SK-N-SH (cell line): ENCODE results near the gene NFKBIA. TPM values are rescaled to one million over a fixed set of nuclear protein-coding genes. Genes with fewer than 3 reads are reported as not detected.

Experiments used
- CTCF ChIA-PET: fragments of 300-600, 350-600 bp; formaldehyde crosslinking; extraction: SDS; loops from one replicate; lab custom pipeline; 2021; lab: Yijun Ruan, JAX
- POLR2A ChIA-PET: fragments of 350-600 bp; sonication (Branson Sonifier 250); formaldehyde crosslinking; extraction: SDS; loops from one replicate; lab custom pipeline; 2020; ENCODE audit warnings: antibody characterized with exemption, inconsistent platforms; lab: Yijun Ruan, JAX
- DNase-seq: peaks from one replicate; pipeline ENCODE4 v3.0.0; 2012
- H2AFZ ChIP-seq: fragments of 200-600 bp; sonication (generic); 2 replicates; pipeline ENCODE4 v1.8.1; 2016; ENCODE audit warnings: antibody characterized with exemption, mild to moderate bottlenecking, low read depth
- H3F3A ChIP-seq: fragments of 200-600 bp; sonication (generic); replicated peaks from 2 replicates; pipeline ENCODE3; 2016; ENCODE audit warnings: antibody characterized with exemption, mild to moderate bottlenecking; ENCODE audit not compliant: insufficient read depth
- H3K27ac ChIP-seq, 2 experiments: fragments of 200-500 bp in 1 of 2; fragments of 200-600 bp in 1 of 2; sonication (Bioruptor generic) in 1 of 2; sonication (generic), shearing (Covaris generic) in 1 of 2; 2 replicates each; pipeline versions ENCODE4 v1.5.1 to v1.6.1; 2014 to 2016; ENCODE audit warnings: low read depth in 2 of 2, inconsistent platforms in 1 of 2, low read length in 1 of 2, mild to moderate bottlenecking in 1 of 2, mixed read lengths in 1 of 2
- H3K27me3 ChIP-seq: fragments of 200-600 bp; sonication (generic), shearing (Covaris generic); 2 replicates; pipeline ENCODE4 v1.6.1; 2016; ENCODE audit warnings: mixed run types; ENCODE audit not compliant: insufficient read depth
- H3K36me3 ChIP-seq, 2 experiments: fragments of 200-500 bp in 1 of 2; fragments of 200-600 bp in 1 of 2; sonication (Bioruptor generic) in 1 of 2; sonication (generic) in 1 of 2; replicated peaks in 1 of 2; 2 replicates each; pipeline versions ENCODE3 to v1.5.1; 2014 to 2016; ENCODE audit warnings: low read length in 1 of 2, mild to moderate bottlenecking in 1 of 2; ENCODE audit not compliant: insufficient read depth in 2 of 2, control insufficient read depth in 1 of 2
- H3K4me1 ChIP-seq, 2 experiments: fragments of 200-500 bp in 1 of 2; fragments of 200-600 bp in 1 of 2; sonication (Bioruptor generic) in 1 of 2; sonication (generic), shearing (Covaris generic) in 1 of 2; 2 replicates each; pipeline versions ENCODE4 v1.5.1 to v1.6.1; 2014 to 2016; ENCODE audit warnings: low read depth in 1 of 2, low read length in 1 of 2, mixed run types in 1 of 2; ENCODE audit not compliant: insufficient read depth in 2 of 2, control insufficient read depth in 1 of 2
- H3K4me2 ChIP-seq: fragments of 200-600 bp; sonication (generic), shearing (Covaris generic); 2 replicates; pipeline ENCODE4 v1.6.1; 2017; ENCODE audit warnings: mixed run types
- H3K4me3 ChIP-seq, 2 experiments: fragments of 200-500 bp in 1 of 2; fragments of 200-600 bp in 1 of 2; sonication (Bioruptor generic) in 1 of 2; sonication (generic), shearing (Covaris generic) in 1 of 2; 2 replicates each; pipeline versions ENCODE4 v1.5.1 to v1.8.1; 2014 to 2016; ENCODE audit warnings: low read depth in 2 of 2, inconsistent platforms in 1 of 2, low read length in 1 of 2, mild to moderate bottlenecking in 1 of 2, mixed read lengths in 1 of 2, moderate library complexity in 1 of 2
- H3K79me2 ChIP-seq: fragments of 200-600 bp; sonication (generic); 2 replicates; pipeline ENCODE4 v1.8.1; 2017; ENCODE audit warnings: mild to moderate bottlenecking; ENCODE audit not compliant: insufficient read depth
- H3K9ac ChIP-seq: fragments of 200-600 bp; sonication (generic); 2 replicates; pipeline ENCODE4 v1.6.1; 2017; ENCODE audit warnings: mixed run types
- H3K9me2 ChIP-seq: fragments of 200-600 bp; sonication (generic); 2 replicates; pipeline ENCODE4 v1.6.1; 2017; ENCODE audit warnings: mixed run types
- H3K9me3 ChIP-seq: fragments of 200-600 bp; sonication (generic); 2 replicates; pipeline ENCODE4 v1.6.1; 2017; ENCODE audit warnings: mixed run types, mild to moderate bottlenecking, moderate library complexity
- H4K20me1 ChIP-seq: fragments of 200-600 bp; sonication (generic); 2 replicates; pipeline ENCODE4 v1.6.1; 2017; ENCODE audit warnings: mild to moderate bottlenecking, mixed run types; ENCODE audit not compliant: insufficient read depth
- ELF1 ChIP-seq: IDR thresholded peaks from 2 replicates; pipeline ENCODE4 v1.4.0; 2012
- EP300 ChIP-seq, 2 experiments: IDR thresholded peaks; 2 replicates each; pipeline versions ENCODE4 v1.4.0 to v1.6.1; 2012; ENCODE audit warnings: borderline replicate concordance in 1 of 2, low read depth in 1 of 2, low read length in 1 of 2
- EZH2phosphoT487 ChIP-seq: fragments of 200-600 bp; sonication (generic); IDR thresholded peaks from 2 replicates; pipeline ENCODE4 v1.6.1; 2017; ENCODE audit warnings: low read depth, mixed run types, mild to moderate bottlenecking, antibody characterized with exemption, moderate library complexity, borderline replicate concordance
- FOXJ3 ChIP-seq: sonication (generic); formaldehyde crosslinking; IDR thresholded peaks from 2 replicates; pipeline ENCODE4 v1.5.1; 2020; ENCODE audit warnings: mild to moderate bottlenecking, missing genetic modification reagents
- FOXM1 ChIP-seq: IDR thresholded peaks from 2 replicates; pipeline ENCODE4 v1.4.0; 2012; ENCODE audit warnings: low read depth, mild to moderate bottlenecking
- JUND ChIP-seq: IDR thresholded peaks from 2 replicates; pipeline ENCODE4 v1.4.0; 2012
- MAX ChIP-seq: IDR thresholded peaks from 2 replicates; pipeline ENCODE4 v1.4.0; 2012; ENCODE audit warnings: low read depth
- MXI1 ChIP-seq: IDR thresholded peaks from 2 replicates; pipeline ENCODE4 v1.6.1; 2012; ENCODE audit warnings: mild to moderate bottlenecking, low read depth, low read length, improper control_type of control experiment
- NFIC ChIP-seq: IDR thresholded peaks from 2 replicates; pipeline ENCODE4 v1.4.0; 2012; ENCODE audit warnings: borderline replicate concordance
- NRF1 ChIP-seq: IDR thresholded peaks from 2 replicates; pipeline ENCODE4 v1.6.1; 2012; ENCODE audit warnings: low read depth, mild to moderate bottlenecking, low read length
- POLR2AphosphoS5 ChIP-seq: IDR thresholded peaks from 2 replicates; pipeline ENCODE4 v1.6.1; 2012; ENCODE audit warnings: low read depth, low read length
- RAD21 ChIP-seq: IDR thresholded peaks from 2 replicates; pipeline ENCODE4 v1.6.1; 2012; ENCODE audit warnings: mild to moderate bottlenecking, low read length
- RCOR1 ChIP-seq: fragments of 150-350 bp; IDR thresholded peaks from 2 replicates; pipeline ENCODE4 v1.6.1; 2017; ENCODE audit warnings: antibody characterized with exemption, low read length
- RXRA ChIP-seq: IDR thresholded peaks from 2 replicates; pipeline ENCODE4 v1.4.0; 2012; ENCODE audit warnings: low read depth, mild to moderate bottlenecking, borderline replicate concordance
- SIN3A ChIP-seq: IDR thresholded peaks from 2 replicates; pipeline ENCODE4 v1.6.1; 2012; ENCODE audit warnings: low read depth, mild to moderate bottlenecking, low read length, moderate library complexity, borderline replicate concordance
- SMC3 ChIP-seq: IDR thresholded peaks from 2 replicates; pipeline ENCODE4 v1.6.1; 2012; ENCODE audit warnings: low read depth, low read length, improper control_type of control experiment
- TCF12 ChIP-seq: IDR thresholded peaks from 2 replicates; pipeline ENCODE4 v1.4.0; 2012
- TEAD4 ChIP-seq: IDR thresholded peaks from 2 replicates; pipeline ENCODE4 v1.4.0; 2012; ENCODE audit warnings: mild to moderate bottlenecking, borderline replicate concordance; ENCODE audit not compliant: insufficient read depth
- YY1 ChIP-seq: IDR thresholded peaks from 2 replicates; pipeline ENCODE4 v1.4.0; 2012; ENCODE audit warnings: low read depth, mild to moderate bottlenecking
- WGBS: methylation state at CpG from one replicate; pipeline ENCODE4 v1.1.6; 2017; ENCODE audit warnings: low lambda C conversion rate; 5-methylcytosine and 5-hydroxymethylcytosine counted together
- polyA plus RNA-seq, 3 experiments: library from polyadenylated mRNA; depleted of rRNA; stranded (reverse); fragments of >200 nt; gene quantifications; 2 replicates each; pipeline ENCODE4 v1.2.3, GENCODE V29; 2012
- TF ChIP-seq, protein P1 (sequence below): fragments of 150-350 bp; IDR thresholded peaks from 2 replicates; pipeline ENCODE4 v1.6.1; 2016; ENCODE audit warnings: mild to moderate bottlenecking, low read depth, low read length
- TF ChIP-seq, protein P2 (sequence below): fragments of 150-350 bp; IDR thresholded peaks from 2 replicates; pipeline ENCODE4 v1.6.1; 2017; ENCODE audit warnings: antibody characterized with exemption, low read length, low read depth, borderline replicate concordance
- TF ChIP-seq, protein P3 (sequence below): fragments of 200-600 bp; sonication (generic); IDR thresholded peaks from 2 replicates; pipeline ENCODE4 v1.6.1; 2017; ENCODE audit warnings: antibody characterized with exemption, mild to moderate bottlenecking, moderate library complexity

NFKBIA gene
- polyA plus RNA-seq, 1 of the 3 experiments (the other 2 are of a cell fraction): 56.7 TPM

DNA sequence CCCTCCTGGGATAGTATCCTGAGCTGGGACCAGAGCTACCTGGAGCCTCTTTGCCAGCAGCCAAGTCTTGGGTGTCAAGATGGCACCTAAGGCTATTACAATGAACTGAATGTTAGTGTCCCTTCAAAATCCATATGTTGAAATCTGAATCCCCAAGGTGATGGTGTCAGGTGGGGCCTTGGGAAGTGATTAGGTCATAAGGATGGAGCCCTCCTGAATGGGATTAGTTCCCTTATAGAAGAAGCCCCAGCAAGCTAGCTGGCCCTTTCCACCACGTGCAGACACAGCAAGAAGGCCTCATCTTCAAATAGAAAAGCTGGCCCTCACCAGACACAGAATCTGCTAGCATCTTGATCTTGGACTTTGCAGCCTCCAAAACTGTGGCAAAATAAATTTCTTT is 12.4 kb downstream of the NFKBIA start:
- Histone ChIP-seq H3K4me1 (no peaks in the 10 kb centered on the region), H3F3A (no peaks in the 10 kb centered on the region), H3K4me3 (no peak overlapping the region), H3K27me3 (no peaks in the 10 kb centered on the region), H3K27ac (no peak overlapping the region), H3K9ac (no peak overlapping the region), H3K79me2 (no peaks in the 10 kb centered on the region), H3K9me3 (no peaks in the 10 kb centered on the region), H3K36me3 (no peaks in the 10 kb centered on the region), H3K9me2 (no peaks in the 10 kb centered on the region), H3K4me2 (no peak overlapping the region), H4K20me1 (no peaks in the 10 kb centered on the region), H2AFZ (no peak overlapping the region)
- no peak for DNase-seq
- 90% methylated on average over 1 of the region's 1 CpG for WGBS
- ChIA-PET POLR2A (no interaction called here), CTCF (interaction anchor here (1.0 to 2.3 kb wide), 2 partner anchors 11 to 251 kb away, joined by 3 to 10 read pairs; partner anchors contain the start of gene NFKBIA)
- TF ChIP-seq, protein P1, sequence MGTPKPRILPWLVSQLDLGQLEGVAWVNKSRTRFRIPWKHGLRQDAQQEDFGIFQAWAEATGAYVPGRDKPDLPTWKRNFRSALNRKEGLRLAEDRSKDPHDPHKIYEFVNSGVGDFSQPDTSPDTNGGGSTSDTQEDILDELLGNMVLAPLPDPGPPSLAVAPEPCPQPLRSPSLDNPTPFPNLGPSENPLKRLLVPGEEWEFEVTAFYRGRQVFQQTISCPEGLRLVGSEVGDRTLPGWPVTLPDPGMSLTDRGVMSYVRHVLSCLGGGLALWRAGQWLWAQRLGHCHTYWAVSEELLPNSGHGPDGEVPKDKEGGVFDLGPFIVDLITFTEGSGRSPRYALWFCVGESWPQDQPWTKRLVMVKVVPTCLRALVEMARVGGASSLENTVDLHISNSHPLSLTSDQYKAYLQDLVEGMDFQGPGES: no peak
- TF ChIP-seq NFIC (no peak), RXRA (no peak), FOXM1 (no peak), EP300 (IDR thresholded peaks at IDR 0.05; ENCODE audit: borderline replicate concordance in 1 of 2, low read depth in 1 of 2, low read length in 1 of 2) (no peak), NRF1 (no peak), SMC3 (no peak), FOXJ3 (no peak), YY1 (no peak), TEAD4 (no peak), TCF12 (no peak), RAD21 (no peak), ELF1 (no peak), EZH2phosphoT487 (no peak)
- TF ChIP-seq, protein P2, sequence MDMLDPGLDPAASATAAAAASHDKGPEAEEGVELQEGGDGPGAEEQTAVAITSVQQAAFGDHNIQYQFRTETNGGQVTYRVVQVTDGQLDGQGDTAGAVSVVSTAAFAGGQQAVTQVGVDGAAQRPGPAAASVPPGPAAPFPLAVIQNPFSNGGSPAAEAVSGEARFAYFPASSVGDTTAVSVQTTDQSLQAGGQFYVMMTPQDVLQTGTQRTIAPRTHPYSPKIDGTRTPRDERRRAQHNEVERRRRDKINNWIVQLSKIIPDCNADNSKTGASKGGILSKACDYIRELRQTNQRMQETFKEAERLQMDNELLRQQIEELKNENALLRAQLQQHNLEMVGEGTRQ: no peak

DNA sequence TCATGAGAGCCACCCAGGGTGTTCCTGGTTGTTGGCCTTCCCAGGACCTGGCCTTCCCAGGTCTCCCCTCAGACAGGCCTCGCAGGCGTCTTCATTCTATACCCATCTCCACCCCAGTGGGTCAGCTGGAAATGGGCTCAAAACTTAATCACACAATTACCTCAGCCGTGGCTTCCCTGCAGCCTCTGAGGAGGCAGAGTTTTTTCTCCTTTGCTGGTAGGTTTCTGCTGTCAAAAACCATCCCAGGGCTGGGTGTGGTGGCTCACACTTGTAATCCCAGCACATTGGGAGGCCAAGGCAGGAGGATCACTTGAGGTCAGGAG is 13.2 kb downstream of the NFKBIA start:
- Histone ChIP-seq H3F3A (no peaks in the 10 kb centered on the region), H3K4me2 (no peak overlapping the region), H3K4me3 (no peak overlapping the region), H3K36me3 (no peaks in the 10 kb centered on the region), H3K9me3 (no peaks in the 10 kb centered on the region), H3K9me2 (no peaks in the 10 kb centered on the region), H4K20me1 (no peaks in the 10 kb centered on the region), H3K79me2 (no peaks in the 10 kb centered on the region), H2AFZ (no peak overlapping the region), H3K9ac (no peak overlapping the region), H3K4me1 (peaks cover 0 to 3% of the 10 kb centered on the region in 2 experiments; a peak in 1 of 4 replicates), H3K27me3 (no peaks in the 10 kb centered on the region), H3K27ac (no peak overlapping the region)
- TF ChIP-seq JUND (no peak), MAX (no peak), POLR2AphosphoS5 (no peak), RCOR1 (no peak), MXI1 (no peak), NRF1 (no peak), SIN3A (no peak)
- TF ChIP-seq, protein P2: no peak
- TF ChIP-seq, protein P3, sequence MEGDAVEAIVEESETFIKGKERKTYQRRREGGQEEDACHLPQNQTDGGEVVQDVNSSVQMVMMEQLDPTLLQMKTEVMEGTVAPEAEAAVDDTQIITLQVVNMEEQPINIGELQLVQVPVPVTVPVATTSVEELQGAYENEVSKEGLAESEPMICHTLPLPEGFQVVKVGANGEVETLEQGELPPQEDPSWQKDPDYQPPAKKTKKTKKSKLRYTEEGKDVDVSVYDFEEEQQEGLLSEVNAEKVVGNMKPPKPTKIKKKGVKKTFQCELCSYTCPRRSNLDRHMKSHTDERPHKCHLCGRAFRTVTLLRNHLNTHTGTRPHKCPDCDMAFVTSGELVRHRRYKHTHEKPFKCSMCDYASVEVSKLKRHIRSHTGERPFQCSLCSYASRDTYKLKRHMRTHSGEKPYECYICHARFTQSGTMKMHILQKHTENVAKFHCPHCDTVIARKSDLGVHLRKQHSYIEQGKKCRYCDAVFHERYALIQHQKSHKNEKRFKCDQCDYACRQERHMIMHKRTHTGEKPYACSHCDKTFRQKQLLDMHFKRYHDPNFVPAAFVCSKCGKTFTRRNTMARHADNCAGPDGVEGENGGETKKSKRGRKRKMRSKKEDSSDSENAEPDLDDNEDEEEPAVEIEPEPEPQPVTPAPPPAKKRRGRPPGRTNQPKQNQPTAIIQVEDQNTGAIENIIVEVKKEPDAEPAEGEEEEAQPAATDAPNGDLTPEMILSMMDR: no peak
- WGBS: 80% methylated on average over 1 of the region's 3 CpGs
- DNase-seq: no peak
- ChIA-PET CTCF (interaction anchor here (1.0 to 2.3 kb wide), 2 partner anchors 12 to 251 kb away, joined by 3 to 10 read pairs; partner anchors contain the start of gene NFKBIA), POLR2A (no interaction called here)
